Stimulated activated naive CD4-positive, alpha-beta T cell (primary cell): ENCODE measurements around the gene CDR2.
A peak's percentile ranks its signal among the peaks of the same experiment; 100 is the strongest.
"Not testable (repeated sequence)": the region's sequence is repeated elsewhere in the genome, so short reads cannot be mapped to it uniquely, and the experiment has no call there.

Experiments
- DNase-seq, 6 experiments: peaks; one replicate each; lab custom pipeline; 2025; lab: John Stamatoyannopoulos, UW

CDR2 gene

GRCh38 chr16:22374311-22375116 is at the start of gene CDR2:
CDR2 (minus strand) TSS chr16:22374619; CDS start chr16:22374309, 310 bp downstream.
- DNase-seq, result peak; percentile 94 to 98 (median 98)

DNA sequence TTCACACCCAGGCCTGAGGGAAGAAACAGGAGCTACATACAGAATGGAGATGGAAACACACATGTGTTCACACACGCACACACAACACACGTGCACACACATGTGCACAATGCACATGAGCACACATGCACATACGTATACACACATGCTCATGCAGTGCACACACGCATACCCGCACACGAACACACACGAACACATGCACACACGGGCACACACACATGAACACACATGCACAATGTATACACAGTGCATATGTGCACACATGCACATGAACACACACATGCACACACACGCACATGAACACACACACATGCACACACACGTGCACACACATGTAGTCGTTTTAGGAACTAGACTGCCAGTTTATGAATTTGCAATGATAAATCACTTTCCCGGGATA is 49.3 kb upstream of the CDR2 start:
- no peak for DNase-seq

DNA sequence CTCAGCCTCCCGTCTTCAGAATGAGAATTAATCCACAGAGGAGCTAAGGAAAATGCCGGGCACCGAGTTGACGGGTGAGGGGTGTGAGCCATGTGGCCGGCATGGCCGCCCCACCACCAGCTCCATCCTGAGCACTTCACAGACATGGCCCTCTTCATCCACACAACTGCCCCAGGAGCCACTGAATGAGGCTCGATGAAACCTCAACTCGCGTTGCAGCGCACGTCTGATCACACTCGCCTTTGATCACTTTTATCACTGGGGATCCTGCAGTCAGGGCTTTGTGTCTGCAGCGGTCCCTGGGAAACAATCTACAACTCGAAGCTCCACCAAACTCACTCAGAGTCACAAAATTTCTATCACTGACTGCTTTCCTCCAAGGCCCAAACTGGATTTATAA is 46.7 kb upstream of the CDR2 start:
- DNase-seq, result no peak

- no peak for DNase-seq
These were observed 46.3 kb upstream of the CDR2 start for GRCh38 chr16:22420606-22421135.

DNA sequence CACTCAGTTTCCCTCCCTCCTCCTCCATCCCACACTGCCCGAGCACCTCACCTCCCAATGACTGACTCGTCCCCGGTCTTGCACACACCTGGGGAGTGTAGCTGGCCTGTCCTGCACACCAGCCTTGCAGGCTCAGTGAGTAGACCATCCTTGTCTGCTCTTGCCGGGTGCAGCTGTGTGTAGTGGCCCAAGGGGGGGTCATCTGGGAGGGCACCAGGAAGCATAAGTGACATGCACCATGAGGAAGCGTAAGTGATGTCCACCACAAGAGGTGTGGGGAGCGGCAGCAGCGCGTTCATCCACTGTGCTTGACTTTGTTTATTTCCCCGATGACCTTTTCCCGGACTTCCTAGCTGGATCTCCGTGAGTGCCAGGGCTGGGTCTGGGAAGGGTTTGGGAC is 45.5 kb upstream of the CDR2 start:
- DNase-seq, result no peak

DNA sequence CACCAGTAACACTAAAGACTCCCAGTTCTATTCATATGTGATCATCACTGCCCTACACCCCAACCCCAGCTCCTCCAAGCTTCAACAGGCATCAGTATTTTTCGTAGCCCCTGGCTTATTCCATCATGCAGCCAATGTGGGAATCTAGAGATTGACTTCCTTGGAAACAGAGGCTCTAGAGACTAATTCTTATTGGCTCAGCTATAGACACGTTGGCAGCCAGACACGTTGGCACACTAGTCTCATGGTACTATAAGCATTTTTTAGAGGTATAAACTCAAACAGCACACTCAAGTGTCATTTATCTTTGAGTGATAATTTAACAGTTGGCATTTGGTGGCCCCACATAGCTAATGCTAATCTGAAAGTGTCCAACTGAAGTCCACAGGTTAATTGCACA is 44.4 kb upstream of the CDR2 start:
- DNase-seq, result no peak

DNA sequence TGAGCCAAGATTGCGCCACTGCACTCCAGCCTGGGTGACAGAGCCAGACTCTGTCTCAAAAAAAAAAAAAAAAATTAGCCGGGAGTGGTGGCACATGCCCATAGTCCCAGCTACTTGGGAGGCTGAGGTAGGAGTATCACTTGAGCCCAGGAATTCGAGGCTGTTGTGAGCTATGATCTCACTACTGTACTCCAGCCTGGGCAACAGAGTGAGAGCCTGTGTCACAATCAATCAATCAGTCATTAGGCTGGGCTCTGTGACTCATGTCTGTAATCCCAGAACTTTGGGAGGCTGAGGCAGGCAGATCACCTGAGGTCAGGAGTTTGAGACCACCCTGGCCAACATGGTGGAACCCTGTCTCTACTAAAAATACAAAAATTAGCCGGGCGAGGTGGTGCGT is 43.4 kb upstream of the CDR2 start:
- not testable (repeated sequence) for DNase-seq

GRCh38 chr16:22417019-22417418 is 42.6 kb upstream of the CDR2 start:
- no peak for DNase-seq

GRCh38 chr16:22413819-22414218 is 39.4 kb upstream of the CDR2 start:
- no peak for DNase-seq

DNA sequence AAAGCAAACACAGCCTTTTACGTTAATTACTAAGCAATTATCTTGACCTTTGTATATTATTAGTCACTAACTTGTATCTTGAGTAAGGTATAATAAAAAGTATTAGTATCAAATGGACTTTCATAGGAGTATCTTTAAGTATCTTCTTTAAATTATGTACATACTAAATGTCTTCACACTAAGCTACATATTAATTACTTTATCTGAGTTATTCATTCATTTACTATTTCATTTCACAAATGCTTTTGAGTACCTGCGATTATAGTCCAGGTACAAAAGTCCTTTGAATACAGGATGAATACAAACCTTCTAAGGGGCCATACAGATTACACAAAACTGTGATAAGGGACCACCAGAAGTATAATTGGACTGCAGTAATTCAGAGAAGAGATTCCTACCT is 33.1 kb upstream of the CDR2 start:
- DNase-seq, result no peak

- DNase-seq, result no peak
These were observed 27.8 kb upstream of the CDR2 start for GRCh38 chr16:22402191-22402590.

GRCh38 chr16:22400900-22401299 is 26.5 kb upstream of the CDR2 start:
- no peak for DNase-seq

- no peak for DNase-seq
These were observed 23.5 kb upstream of the CDR2 start for GRCh38 chr16:22397931-22398330.

GRCh38 chr16:22397464-22397863 is 23.0 kb upstream of the CDR2 start:
- DNase-seq, result no peak

DNA sequence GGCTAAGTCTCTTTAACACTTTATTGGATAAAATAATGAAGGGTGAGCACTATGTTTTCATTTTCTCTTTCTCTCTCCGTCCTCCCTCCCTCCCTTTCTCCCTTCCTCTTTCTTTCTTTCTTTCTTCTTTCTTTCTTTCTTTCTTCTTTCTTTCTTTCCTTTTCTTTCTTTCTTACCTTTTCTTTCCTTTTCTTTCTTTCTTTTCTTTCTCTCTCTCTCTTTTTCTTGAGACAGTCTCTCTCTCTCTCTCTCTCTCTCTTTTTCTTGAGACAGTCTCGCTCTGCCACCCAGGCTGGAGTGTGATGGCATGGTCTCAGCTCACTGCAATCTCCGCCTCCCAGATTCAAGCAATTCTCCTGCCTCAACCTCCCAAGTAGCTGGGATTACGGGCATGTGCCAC is 21.5 kb upstream of the CDR2 start:
- no peak for DNase-seq

- DNase-seq, result no peak
These were observed 19.7 kb upstream of the CDR2 start for GRCh38 chr16:22394121-22394520.

DNA sequence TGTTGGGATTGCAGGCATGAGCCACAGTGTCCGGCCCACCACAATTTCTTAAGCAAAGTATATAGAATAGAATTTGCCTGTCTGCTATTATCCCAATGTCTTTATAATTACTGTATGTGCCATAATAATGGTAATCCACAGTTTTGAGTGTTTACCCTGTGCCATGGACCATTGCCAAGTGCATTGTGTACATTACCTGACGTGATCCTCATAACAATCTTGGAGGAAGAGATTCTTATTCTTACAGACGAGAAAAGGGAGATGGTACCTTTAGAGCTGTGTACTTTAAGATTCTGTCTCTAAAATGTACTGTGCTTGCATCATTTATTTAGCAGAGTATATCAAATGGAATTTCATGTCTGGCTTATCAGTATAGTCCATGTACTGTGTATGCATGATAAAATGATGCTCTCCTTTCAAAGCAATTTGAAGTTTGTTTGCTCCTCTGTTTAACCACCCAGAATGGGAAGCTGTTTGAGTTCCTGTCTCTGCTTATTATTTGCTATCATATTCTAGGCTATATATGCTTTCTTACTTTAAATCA is 13.8 kb upstream of the CDR2 start:
- DNase-seq, result no peak

GRCh38 chr16:22386976-22387375 is 12.6 kb upstream of the CDR2 start:
- no peak for DNase-seq

DNA sequence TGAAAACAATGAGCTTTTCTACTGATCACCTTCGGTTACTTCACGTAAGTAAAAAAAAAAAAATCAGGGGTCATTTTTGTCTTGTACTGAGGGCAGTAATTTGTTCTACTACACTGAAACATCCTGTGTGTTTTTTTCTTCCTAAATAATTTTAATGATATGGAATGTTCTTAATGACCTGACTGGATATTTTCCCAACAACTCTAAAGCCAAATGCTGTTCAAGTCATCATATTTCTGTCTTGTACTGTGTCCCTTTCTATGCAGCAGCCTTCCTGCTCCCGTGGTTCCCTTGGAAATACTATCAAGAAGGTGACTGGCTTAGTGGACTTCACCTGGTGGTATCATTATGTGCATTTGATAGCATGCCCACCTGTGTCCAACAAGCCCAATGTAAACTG is 10.8 kb upstream of the CDR2 start:
- no peak for DNase-seq

DNA sequence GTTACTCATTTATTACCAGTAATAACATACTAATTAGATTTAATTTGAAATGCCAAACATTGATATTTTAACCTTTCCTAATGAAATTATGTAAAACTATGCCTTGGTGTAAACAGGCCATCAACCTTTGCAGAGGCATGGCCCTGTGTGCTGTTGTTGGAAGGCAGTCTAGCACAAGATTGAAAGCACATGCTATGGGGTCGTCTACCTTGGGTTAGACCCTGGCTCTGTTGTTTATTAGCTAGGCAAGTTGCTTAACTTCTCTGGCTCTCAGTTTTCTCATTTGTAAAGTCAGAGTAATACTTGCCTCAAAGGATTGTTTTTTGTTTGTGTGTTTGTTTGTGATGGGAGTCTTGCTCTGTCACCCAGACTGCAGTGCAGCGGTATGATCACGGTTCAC is 9.4 kb upstream of the CDR2 start:
- no peak for DNase-seq

DNA sequence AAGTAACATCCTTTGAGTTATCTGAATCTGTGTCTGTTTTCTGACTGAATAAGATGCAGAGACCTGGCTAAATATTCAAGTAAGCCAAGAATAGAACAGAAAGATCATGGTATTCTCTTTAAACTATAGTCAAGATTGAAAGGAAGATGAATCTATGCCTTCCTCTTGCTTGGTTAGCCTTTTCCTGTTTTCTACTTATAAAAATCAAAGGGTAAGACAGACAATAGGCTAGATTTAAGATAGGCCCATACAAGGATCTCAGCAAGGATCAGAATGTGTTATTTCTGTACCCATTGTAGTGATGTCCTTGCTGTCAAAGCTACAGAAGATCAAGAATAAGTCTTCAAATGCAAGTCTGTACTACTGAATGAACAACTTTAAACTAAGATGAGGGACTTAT is 7.0 kb upstream of the CDR2 start:
- peak in 3 of 6 experiments; percentile 20 to 45 (median 33) for DNase-seq

DNA sequence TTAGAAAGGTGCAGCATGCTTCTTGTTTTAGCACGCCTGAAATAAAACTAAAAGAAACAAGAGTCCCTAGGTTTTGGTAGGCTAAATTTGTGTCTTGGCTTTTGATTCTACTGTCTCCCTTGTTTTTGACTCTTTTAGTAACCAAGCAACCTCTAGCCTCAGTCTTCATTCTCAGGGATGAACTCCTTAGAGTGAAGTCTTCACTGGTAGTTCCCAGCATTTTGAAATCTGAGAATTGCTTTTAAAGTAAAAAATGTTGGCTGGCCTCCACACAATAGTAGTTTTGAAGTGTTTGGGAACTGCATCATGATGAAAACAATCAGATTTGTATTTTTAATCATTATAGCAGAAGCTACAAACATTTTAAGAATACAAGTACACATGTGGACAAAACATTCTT is 6.1 kb upstream of the CDR2 start:
- DNase-seq, result no peak

GRCh38 chr16:22379656-22380055 is 5.2 kb upstream of the CDR2 start:
- DNase-seq, result no peak
